Activated CD4-positive, alpha-beta T cell treated with anti-CD3 and anti-CD28 coated beads, Interleukin-10, Interleukin-2, amounts not matched to agents 100 ng/mL and 50 ng/mL, durations not matched to agents 16 hours and 8 hours (primary cell): ENCODE data around the gene TOX2.
A peak's percentile ranks its signal among the peaks of the same experiment; 100 is the strongest.

Source experiments
- DNase-seq: peaks from one replicate; pipeline ENCODE4 v3.0.0-alpha.2; 2020

The TOX2 gene

GRCh38 chr20:43941476-43942200 is 27.0 kb downstream of the TOX2 start:
- DNase-seq: peak; percentile 23

- DNase-seq: no peak
Observed at GRCh38 chr20:43942201-43942590, 27.5 kb downstream of the TOX2 start.

- peak; percentile 80 for DNase-seq
Observed at GRCh38 chr20:43942667-43943285, 28.1 kb downstream of the TOX2 start.

GRCh38 chr20:43943725-43944124 is 29.1 kb downstream of the TOX2 start:
- no peak for DNase-seq

- DNase-seq: no peak
Observed at GRCh38 chr20:43944653-43945235, 30.1 kb downstream of the TOX2 start.

- no peak for DNase-seq
Observed at GRCh38 chr20:43945391-43946205, 30.9 kb downstream of the TOX2 start.

GRCh38 chr20:43946206-43946491 is 31.5 kb downstream of the TOX2 start:
- no peak for DNase-seq

GRCh38 chr20:43946659-43947315 is 32.1 kb downstream of the TOX2 start:
- no peak for DNase-seq

- DNase-seq: no peak
Observed at GRCh38 chr20:43947316-43947710, 32.7 kb downstream of the TOX2 start.

GRCh38 chr20:43948455-43948854 is 33.8 kb downstream of the TOX2 start:
- no peak for DNase-seq

GRCh38 chr20:43949248-43949647 is 34.6 kb downstream of the TOX2 start:
- DNase-seq: no peak

GRCh38 chr20:43949741-43950618 is 35.3 kb downstream of the TOX2 start:
- DNase-seq: peak; percentile 93

- no peak for DNase-seq
Observed at GRCh38 chr20:43953919-43954592, 39.4 kb downstream of the TOX2 start.

- no peak for DNase-seq
Observed at GRCh38 chr20:43954704-43955061, 40.0 kb downstream of the TOX2 start.

GRCh38 chr20:43955062-43955749 is 40.6 kb downstream of the TOX2 start:
- DNase-seq: peak; percentile 92

- DNase-seq: no peak
Observed at GRCh38 chr20:43955750-43956191, 41.1 kb downstream of the TOX2 start.

- no peak for DNase-seq
Observed at GRCh38 chr20:43957392-43957791, 42.7 kb downstream of the TOX2 start.

GRCh38 chr20:43958626-43959025 is 44.0 kb downstream of the TOX2 start:
- no peak for DNase-seq

GRCh38 chr20:43959079-43959919 is 44.6 kb downstream of the TOX2 start:
- DNase-seq: peak; percentile 36

- no peak for DNase-seq
Observed at GRCh38 chr20:43959920-43960227, 45.2 kb downstream of the TOX2 start.
